PC-9 (cell line): ENCODE measurements around the gene TMEM266. TPM values are rescaled to one million over a fixed set of nuclear protein-coding genes. Genes with fewer than 3 reads are reported as not detected.

ENCODE experiments used
- BruUV-seq: library from RNA; stranded (reverse); fragments of 400-500 nt; replicated peaks from 2 replicates; lab custom pipeline; 2021; lab: Mats Ljungman, UMichigan
- CTCF ChIA-PET: fragments of 300-600 bp; sonication (Branson Sonifier 250); formaldehyde crosslinking; loops from one replicate; lab custom pipeline; 2022; ENCODE audit warnings: antibody characterized with exemption; lab: Charles Lee
- POLR2A ChIA-PET: fragments of 300-600 bp; sonication (Branson Sonifier 250); formaldehyde crosslinking; loops from one replicate; lab custom pipeline; 2022; ENCODE audit warnings: antibody characterized with exemption; ENCODE audit not compliant: unreplicated experiment; lab: Charles Lee
- DNase-seq, 2 experiments: peaks; one replicate each; pipeline versions ENCODE4 v3.0.0 to v3.0.0-alpha.2; 2015 to 2022; ENCODE audit warnings: mixed read lengths in 1 of 2
- H2AFZ ChIP-seq: fragments of 200-600 bp; sonication (generic); 2 replicates; pipeline ENCODE4 v1.8.1; 2017; ENCODE audit warnings: antibody characterized with exemption
- H3F3A ChIP-seq: fragments of 200-600 bp; sonication (generic); 2 replicates; pipeline ENCODE4 v1.8.1; 2017; ENCODE audit warnings: antibody characterized with exemption, mild to moderate bottlenecking, low read depth; ENCODE audit not compliant: insufficient read depth
- H3K27ac ChIP-seq: fragments of 200-600 bp; sonication (generic); 2 replicates; pipeline ENCODE4 v1.6.1; 2016; ENCODE audit warnings: mixed run types
- H3K27me3 ChIP-seq: fragments of 200-600 bp; sonication (generic); 2 replicates; pipeline ENCODE4 v1.6.1; 2016; ENCODE audit warnings: low read depth, mixed run types; ENCODE audit not compliant: insufficient read depth
- H3K36me3 ChIP-seq: fragments of 200-600 bp; sonication (generic); 2 replicates; pipeline ENCODE4 v1.6.1; 2016; ENCODE audit warnings: low read depth, mixed run types
- H3K4me1 ChIP-seq: fragments of 200-600 bp; sonication (generic); replicated peaks from 2 replicates; pipeline ENCODE4 v1.6.1; 2016; ENCODE audit warnings: mixed run types; ENCODE audit not compliant: insufficient read depth
- H3K4me2 ChIP-seq: fragments of 200-600 bp; sonication (generic); 2 replicates; pipeline ENCODE4 v1.6.1; 2017; ENCODE audit warnings: mixed run types
- H3K4me3 ChIP-seq: fragments of 200-600 bp; sonication (generic); 2 replicates; pipeline ENCODE4 v1.6.1; 2016; ENCODE audit warnings: mixed run types
- H3K79me2 ChIP-seq: fragments of 200-600 bp; sonication (generic); 2 replicates; pipeline ENCODE4 v1.6.1; 2017; ENCODE audit warnings: low read depth, mixed run types
- H3K9me2 ChIP-seq: fragments of 200-600 bp; sonication (generic); 2 replicates; pipeline ENCODE4 v1.8.1; 2017; ENCODE audit warnings: mild to moderate bottlenecking; ENCODE audit not compliant: insufficient read depth
- H3K9me3 ChIP-seq: fragments of 200-600 bp; sonication (generic); 2 replicates; pipeline ENCODE4 v1.8.1; 2016; ENCODE audit warnings: low read depth; ENCODE audit not compliant: insufficient read depth
- H4K20me1 ChIP-seq: fragments of 200-600 bp; sonication (generic); 2 replicates; pipeline ENCODE4 v1.8.1; 2017; ENCODE audit not compliant: insufficient read depth
- CTCF ChIP-seq: fragments of 200-600 bp; sonication (generic); conservative IDR thresholded peaks from 2 replicates; pipeline ENCODE4 v1.6.1; 2017; ENCODE audit warnings: mixed run types, antibody characterized with exemption, mild to moderate bottlenecking, moderate library complexity
- EZH2 ChIP-seq: fragments of 200-600 bp; sonication (generic); IDR thresholded peaks from 2 replicates; pipeline ENCODE4 v1.8.0; 2017; ENCODE audit warnings: antibody characterized with exemption, low read depth
- intact Hi-C: fragments of 100-400 bp; cut with micrococcal nuclease; formaldehyde crosslinking; loops from one replicate; pipeline ENCODE4 v1.10.0; 2022; ENCODE audit not compliant: unreplicated experiment
- total RNA-seq: library from RNA; stranded (reverse); gene quantifications from 2 replicates; pipeline ENCODE4 v1.2.3, GENCODE V29; 2021

Gene TMEM266
- total RNA-seq, 1 experiment from 2014 or later, result 0.41 TPM

- Histone ChIP-seq H4K20me1 (no peaks in the 10 kb centered on the region), H3K79me2 (no peaks in the 10 kb centered on the region), H3K27ac (no peak overlapping the region), H3K9me2 (no peaks in the 10 kb centered on the region), H3F3A (no peaks in the 10 kb centered on the region), H3K4me1 (peaks cover 9% of the 10 kb centered on the region), H2AFZ (no peak overlapping the region), H3K4me3 (no peak overlapping the region), H3K27me3 (no peaks in the 10 kb centered on the region), H3K9me3 (no peaks in the 10 kb centered on the region), H3K36me3 (no peaks in the 10 kb centered on the region), H3K4me2 (no peak overlapping the region)
- intact Hi-C loops, result no loop called here
- ChIA-PET CTCF (interaction anchor here (0.5 kb wide), 1 partner anchor 470 kb away, joined by 3 read pairs; no protein-coding TSS in a partner anchor), POLR2A (no interaction called here)
- no TSS peak for BruUV-seq
- no peak for DNase-seq
- TF ChIP-seq EZH2 (no peak), CTCF (no peak)
Observed at GRCh38 chr15:76173317-76173834, 113.6 kb downstream of the TMEM266 start.

GRCh38 chr15:76174654-76175053, 114.9 kb downstream of the TMEM266 start:
- no TSS peak for BruUV-seq
- peaks cover 9% of the 10 kb centered on the region for H3K4me1 ChIP-seq
- no peaks in the 10 kb centered on the region for H3K9me2 ChIP-seq
- no peaks in the 10 kb centered on the region for H3K79me2 ChIP-seq
- no peak for TF ChIP-seq EZH2
- TF ChIP-seq CTCF, result no peak
- ChIA-PET POLR2A (no interaction called here), CTCF (no interaction called here)
- no peaks in the 10 kb centered on the region for H3K27me3 ChIP-seq
- no peak overlapping the region for H3K4me2 ChIP-seq
- no peak overlapping the region for H3K4me3 ChIP-seq
- no peaks in the 10 kb centered on the region for H3F3A ChIP-seq
- no peak for DNase-seq
- H3K36me3 ChIP-seq, result no peaks in the 10 kb centered on the region
- no peak overlapping the region for H2AFZ ChIP-seq
- H4K20me1 ChIP-seq, result no peaks in the 10 kb centered on the region
- no peak overlapping the region for H3K27ac ChIP-seq
- intact Hi-C loops, result no loop called here
- no peaks in the 10 kb centered on the region for H3K9me3 ChIP-seq

GRCh38 chr15:76175442-76175841, 115.7 kb downstream of the TMEM266 start:
- TF ChIP-seq CTCF (no peak), EZH2 (no peak)
- intact Hi-C loops, result no loop called here
- H3K79me2 ChIP-seq, result no peaks in the 10 kb centered on the region
- no peak overlapping the region for H3K4me2 ChIP-seq
- H3K9me2 ChIP-seq, result no peaks in the 10 kb centered on the region
- no peak overlapping the region for H3K27ac ChIP-seq
- no TSS peak for BruUV-seq
- no peaks in the 10 kb centered on the region for H3K36me3 ChIP-seq
- no peaks in the 10 kb centered on the region for H4K20me1 ChIP-seq
- no peak overlapping the region for H3K4me3 ChIP-seq
- no peak overlapping the region for H2AFZ ChIP-seq
- peaks cover 9% of the 10 kb centered on the region for H3K4me1 ChIP-seq
- ChIA-PET POLR2A (no interaction called here), CTCF (no interaction called here)
- DNase-seq, result no peak
- no peaks in the 10 kb centered on the region for H3K27me3 ChIP-seq
- no peaks in the 10 kb centered on the region for H3F3A ChIP-seq
- no peaks in the 10 kb centered on the region for H3K9me3 ChIP-seq
